HepG2 (cell line): ENCODE results near the gene HERC4. TPM values are rescaled to one million over a fixed set of nuclear protein-coding genes. Genes with fewer than 3 reads are reported as not detected.

Experiments used
- AGO1 ChIP-seq: fragments of 200-400 bp; formaldehyde crosslinking; IDR thresholded peaks from 2 replicates; pipeline ENCODE4 v1.6.1; 2017; ENCODE audit warnings: mild to moderate bottlenecking, low read depth, low read length, moderate library complexity; ENCODE audit not compliant: poor library complexity, severe bottlenecking
- ELF3 ChIP-seq: IDR thresholded peaks from 2 replicates; pipeline ENCODE4 v1.6.1; 2016; ENCODE audit warnings: missing genetic modification reagents, missing compliant biosample characterization
- FOXK2 ChIP-seq: fragments of 450-650 bp; IDR thresholded peaks from 2 replicates; pipeline ENCODE4 v1.6.1; 2016
- GZF1 ChIP-seq: sonication (generic); formaldehyde crosslinking; IDR thresholded peaks from 2 replicates; pipeline ENCODE4 v1.5.1; 2020; ENCODE audit warnings: mild to moderate bottlenecking, missing genetic modification reagents
- HMG20A ChIP-seq: IDR thresholded peaks from 2 replicates; pipeline ENCODE4 v1.6.1; 2016; ENCODE audit warnings: borderline replicate concordance
- HNRNPL ChIP-seq: fragments of 200-400 bp; formaldehyde crosslinking; IDR thresholded peaks from 2 replicates; pipeline ENCODE4 v1.6.1; 2017; ENCODE audit warnings: mild to moderate bottlenecking, low read depth, low read length
- KDM5B ChIP-seq: sonication (generic); formaldehyde crosslinking; IDR thresholded peaks from 2 replicates; pipeline ENCODE4 v1.4.0; 2020; ENCODE audit warnings: missing genetic modification reagents, mild to moderate bottlenecking, borderline replicate concordance
- MBD4 ChIP-seq: IDR thresholded peaks from 2 replicates; pipeline ENCODE4 v1.6.1; 2012; ENCODE audit warnings: low read length, inconsistent platforms, borderline replicate concordance
- TARDBP ChIP-seq: sonication (generic); formaldehyde crosslinking; IDR thresholded peaks from 2 replicates; pipeline ENCODE4 v1.8.0; 2022; ENCODE audit warnings: mild to moderate bottlenecking, missing genetic modification reagents
- ZNF296 ChIP-seq: sonication (generic); formaldehyde crosslinking; conservative IDR thresholded peaks from 2 replicates; pipeline ENCODE4 v1.5.0; 2020; ENCODE audit warnings: mild to moderate bottlenecking, missing genetic modification reagents
- ZNF556 ChIP-seq: sonication (generic); formaldehyde crosslinking; IDR thresholded peaks from 2 replicates; pipeline ENCODE4 v1.4.0; 2020; ENCODE audit warnings: mild to moderate bottlenecking, missing genetic modification reagents, borderline replicate concordance
- ZNF605 ChIP-seq: sonication (generic); formaldehyde crosslinking; IDR thresholded peaks from 2 replicates; pipeline ENCODE4 v1.8.0; 2022; ENCODE audit warnings: mild to moderate bottlenecking, missing genetic modification reagents
- ZSCAN22 ChIP-seq: sonication (generic); formaldehyde crosslinking; IDR thresholded peaks from 2 replicates; pipeline ENCODE4 v1.4.0; 2020; ENCODE audit warnings: mild to moderate bottlenecking, missing genetic modification reagents
- polyA plus RNA-seq, 8 experiments: library from polyadenylated mRNA; depleted of rRNA in 3 of 8; stranded (reverse) in 7 of 8; unstranded in 1 of 8; fragments of >200 nt; fragmentation: Illumina TruSeq in 4 of 8; extraction: Trizol in 4 of 8; gene quantifications; 2 replicates each; pipeline versions ENCODE4 v1.2.1 to v1.2.3, GENCODE V29; 2011 to 2016; ENCODE audit warnings: low read depth in 4 of 8, missing spikeins in 1 of 8, mixed read lengths in 1 of 8; ENCODE audit not compliant: insufficient read depth in 1 of 8
- total RNA-seq, 5 experiments: library from RNA; depleted of rRNA; stranded (reverse); fragments of >200 nt; fragmentation: Illumina TruSeq; extraction: Trizol; gene quantifications; 2 replicates each; pipeline ENCODE4 v1.2.3, GENCODE V29; 2016; ENCODE audit warnings: low read depth in 1 of 5
- TF ChIP-seq, protein P1 (sequence below): sonication (generic); formaldehyde crosslinking; IDR thresholded peaks from 2 replicates; pipeline ENCODE4 v1.4.0; 2020; ENCODE audit warnings: missing genetic modification reagents, low read depth, mild to moderate bottlenecking, borderline replicate concordance
- TF ChIP-seq, protein P2 (sequence below), 2 experiments: sonication (generic) in 1 of 2; formaldehyde crosslinking in 1 of 2; IDR thresholded peaks; 2 replicates each; pipeline versions ENCODE4 v1.4.0 to v1.6.1; 2018 to 2020; ENCODE audit warnings: missing genetic modification reagents in 2 of 2, borderline replicate concordance in 1 of 2, low read depth in 1 of 2, mild to moderate bottlenecking in 1 of 2, missing biosample characterization in 1 of 2
- TF ChIP-seq, protein P3 (sequence below): IDR thresholded peaks from 2 replicates; pipeline ENCODE4 v1.6.1; 2016; ENCODE audit warnings: low read depth, borderline replicate concordance
- TF ChIP-seq, protein P4 (sequence below): sonication (generic); formaldehyde crosslinking; conservative IDR thresholded peaks from 2 replicates; pipeline ENCODE4 v1.4.0; 2020; ENCODE audit warnings: mild to moderate bottlenecking, missing genetic modification reagents, moderate library complexity
- TF ChIP-seq, protein P5 (sequence below): sonication (generic); formaldehyde crosslinking; IDR thresholded peaks from 2 replicates; pipeline ENCODE4 v1.8.0; 2022; ENCODE audit warnings: mild to moderate bottlenecking, missing genetic modification reagents; ENCODE audit not compliant: insufficient replicate concordance

The HERC4 gene
- total and polyA plus RNA-seq, 2 of the 13 experiments (the other 11 are each of a cell fraction or from before 2014, with no cell fraction given) = 9.8 to 20.2 TPM

DNA sequence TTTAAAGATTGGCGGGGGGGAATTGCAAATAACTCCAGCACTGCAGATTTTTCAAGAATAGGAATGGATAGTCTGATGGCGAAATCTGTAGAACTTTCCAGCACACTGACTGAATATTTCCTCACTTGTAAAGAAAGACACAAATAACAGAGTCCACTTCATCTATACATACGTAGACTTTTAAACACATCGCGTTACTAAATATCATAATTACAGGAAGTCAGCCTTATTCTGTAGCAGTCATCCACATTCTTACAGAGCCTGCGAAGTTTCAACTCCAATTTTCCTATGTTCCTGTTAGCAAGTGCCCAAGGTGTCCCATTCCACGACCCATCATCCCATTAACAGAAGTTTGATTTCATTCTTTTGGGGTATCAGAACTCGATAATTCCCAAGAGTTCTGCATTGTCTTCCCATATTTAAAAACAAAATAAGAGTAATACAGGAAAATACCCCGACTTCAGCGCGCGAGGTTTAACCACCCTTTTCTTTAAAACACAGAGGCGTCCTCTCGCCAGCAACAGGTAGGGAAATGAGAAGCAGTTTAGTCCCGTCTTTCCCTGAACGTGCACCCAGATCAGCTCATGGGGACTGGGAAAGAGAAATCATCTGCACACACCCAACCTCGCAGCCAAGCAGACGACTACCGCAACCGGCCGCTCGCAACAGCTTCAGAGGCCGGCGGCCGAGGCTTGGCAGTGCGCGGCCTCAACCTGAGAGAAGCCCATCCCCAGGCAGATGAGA lies 880 bp downstream of the HERC4 start (continued):
- TF ChIP-seq, protein P1, sequence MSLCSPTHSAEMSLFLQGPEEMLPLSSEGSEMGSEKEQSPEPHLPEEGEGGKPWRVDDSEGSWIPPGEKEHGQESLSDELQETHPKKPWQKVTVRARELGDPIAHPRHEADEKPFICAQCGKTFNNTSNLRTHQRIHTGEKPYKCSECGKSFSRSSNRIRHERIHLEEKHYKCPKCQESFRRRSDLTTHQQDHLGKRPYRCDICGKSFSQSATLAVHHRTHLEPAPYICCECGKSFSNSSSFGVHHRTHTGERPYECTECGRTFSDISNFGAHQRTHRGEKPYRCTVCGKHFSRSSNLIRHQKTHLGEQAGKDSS (CRISPR knock-in tag) = peak; percentile 52
- TF ChIP-seq ZNF556 = no peak
- no peak for TF ChIP-seq FOXK2
- TF ChIP-seq ELF3 = 0 out of 2 replicates have a peak, but pooled peaks have one; percentile 24
- no peak for TF ChIP-seq AGO1
- no peak for TF ChIP-seq GZF1 (CRISPR knock-in tag)
- TF ChIP-seq HNRNPL = no peak
- no peak for TF ChIP-seq ZNF605 (CRISPR knock-in tag)
- TF ChIP-seq, protein P2, sequence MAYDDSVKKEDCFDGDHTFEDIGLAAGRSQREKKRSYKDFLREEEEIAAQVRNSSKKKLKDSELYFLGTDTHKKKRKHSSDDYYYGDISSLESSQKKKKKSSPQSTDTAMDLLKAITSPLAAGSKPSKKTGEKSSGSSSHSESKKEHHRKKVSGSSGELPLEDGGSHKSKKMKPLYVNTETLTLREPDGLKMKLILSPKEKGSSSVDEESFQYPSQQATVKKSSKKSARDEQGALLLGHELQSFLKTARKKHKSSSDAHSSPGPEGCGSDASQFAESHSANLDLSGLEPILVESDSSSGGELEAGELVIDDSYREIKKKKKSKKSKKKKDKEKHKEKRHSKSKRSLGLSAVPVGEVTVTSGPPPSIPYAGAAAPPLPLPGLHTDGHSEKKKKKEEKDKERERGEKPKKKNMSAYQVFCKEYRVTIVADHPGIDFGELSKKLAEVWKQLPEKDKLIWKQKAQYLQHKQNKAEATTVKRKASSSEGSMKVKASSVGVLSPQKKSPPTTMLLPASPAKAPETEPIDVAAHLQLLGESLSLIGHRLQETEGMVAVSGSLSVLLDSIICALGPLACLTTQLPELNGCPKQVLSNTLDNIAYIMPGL (CRISPR knock-in tag; IDR thresholded peaks at IDR 0.05; ENCODE audit: borderline replicate concordance in 1 of 2, low read depth in 1 of 2) = no peak
- TF ChIP-seq, protein P3, sequence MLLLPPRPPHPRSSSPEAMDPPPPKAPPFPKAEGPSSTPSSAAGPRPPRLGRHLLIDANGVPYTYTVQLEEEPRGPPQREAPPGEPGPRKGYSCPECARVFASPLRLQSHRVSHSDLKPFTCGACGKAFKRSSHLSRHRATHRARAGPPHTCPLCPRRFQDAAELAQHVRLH = no peak
- TF ChIP-seq, protein P4, sequence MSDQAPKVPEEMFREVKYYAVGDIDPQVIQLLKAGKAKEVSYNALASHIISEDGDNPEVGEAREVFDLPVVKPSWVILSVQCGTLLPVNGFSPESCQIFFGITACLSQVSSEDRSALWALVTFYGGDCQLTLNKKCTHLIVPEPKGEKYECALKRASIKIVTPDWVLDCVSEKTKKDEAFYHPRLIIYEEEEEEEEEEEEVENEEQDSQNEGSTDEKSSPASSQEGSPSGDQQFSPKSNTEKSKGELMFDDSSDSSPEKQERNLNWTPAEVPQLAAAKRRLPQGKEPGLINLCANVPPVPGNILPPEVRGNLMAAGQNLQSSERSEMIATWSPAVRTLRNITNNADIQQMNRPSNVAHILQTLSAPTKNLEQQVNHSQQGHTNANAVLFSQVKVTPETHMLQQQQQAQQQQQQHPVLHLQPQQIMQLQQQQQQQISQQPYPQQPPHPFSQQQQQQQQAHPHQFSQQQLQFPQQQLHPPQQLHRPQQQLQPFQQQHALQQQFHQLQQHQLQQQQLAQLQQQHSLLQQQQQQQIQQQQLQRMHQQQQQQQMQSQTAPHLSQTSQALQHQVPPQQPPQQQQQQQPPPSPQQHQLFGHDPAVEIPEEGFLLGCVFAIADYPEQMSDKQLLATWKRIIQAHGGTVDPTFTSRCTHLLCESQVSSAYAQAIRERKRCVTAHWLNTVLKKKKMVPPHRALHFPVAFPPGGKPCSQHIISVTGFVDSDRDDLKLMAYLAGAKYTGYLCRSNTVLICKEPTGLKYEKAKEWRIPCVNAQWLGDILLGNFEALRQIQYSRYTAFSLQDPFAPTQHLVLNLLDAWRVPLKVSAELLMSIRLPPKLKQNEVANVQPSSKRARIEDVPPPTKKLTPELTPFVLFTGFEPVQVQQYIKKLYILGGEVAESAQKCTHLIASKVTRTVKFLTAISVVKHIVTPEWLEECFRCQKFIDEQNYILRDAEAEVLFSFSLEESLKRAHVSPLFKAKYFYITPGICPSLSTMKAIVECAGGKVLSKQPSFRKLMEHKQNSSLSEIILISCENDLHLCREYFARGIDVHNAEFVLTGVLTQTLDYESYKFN (CRISPR knock-in tag) = no peak
- 0 out of 2 replicates have a peak, but pooled peaks have one; percentile 25 for TF ChIP-seq ZSCAN22 (CRISPR knock-in tag)
- no peak for TF ChIP-seq TARDBP (CRISPR knock-in tag)
- TF ChIP-seq MBD4 = no peak
- TF ChIP-seq, protein P5, sequence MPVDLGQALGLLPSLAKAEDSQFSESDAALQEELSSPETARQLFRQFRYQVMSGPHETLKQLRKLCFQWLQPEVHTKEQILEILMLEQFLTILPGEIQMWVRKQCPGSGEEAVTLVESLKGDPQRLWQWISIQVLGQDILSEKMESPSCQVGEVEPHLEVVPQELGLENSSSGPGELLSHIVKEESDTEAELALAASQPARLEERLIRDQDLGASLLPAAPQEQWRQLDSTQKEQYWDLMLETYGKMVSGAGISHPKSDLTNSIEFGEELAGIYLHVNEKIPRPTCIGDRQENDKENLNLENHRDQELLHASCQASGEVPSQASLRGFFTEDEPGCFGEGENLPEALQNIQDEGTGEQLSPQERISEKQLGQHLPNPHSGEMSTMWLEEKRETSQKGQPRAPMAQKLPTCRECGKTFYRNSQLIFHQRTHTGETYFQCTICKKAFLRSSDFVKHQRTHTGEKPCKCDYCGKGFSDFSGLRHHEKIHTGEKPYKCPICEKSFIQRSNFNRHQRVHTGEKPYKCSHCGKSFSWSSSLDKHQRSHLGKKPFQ (CRISPR knock-in tag) = no peak
- no peak for TF ChIP-seq KDM5B (CRISPR knock-in tag)
- TF ChIP-seq HMG20A = no peak
- no peak for TF ChIP-seq ZNF296 (CRISPR knock-in tag)
